Stimulated activated CD4-positive, alpha-beta T cell treated with anti-CD3 and anti-CD28 coated beads, Interleukin-12 subunit alpha, Interleukin-12 subunit beta, amount 100 ng/mL, for 48 hours (primary cell): ENCODE data around the gene PLA2G4A.

Source experiments
- DNase-seq, 3 donors: peaks; one replicate each; pipeline ENCODE4 v3.0.0-alpha.2; 2020; ENCODE audit warnings: low read depth in 2 of 3, low spot score in 1 of 3

The PLA2G4A gene

GRCh38 chr1:186828611-186829454 lies at the start of gene PLA2G4A:
PLA2G4A (plus strand) TSS chr1:186828949; CDS start chr1:186854355, 25,406 bp downstream.
- peak in 1 of 3 donors; percentile 5 for DNase-seq

- no peak for DNase-seq
These were observed 48.7 kb upstream of the PLA2G4A start for GRCh38 chr1:186780076-186780475.

DNA sequence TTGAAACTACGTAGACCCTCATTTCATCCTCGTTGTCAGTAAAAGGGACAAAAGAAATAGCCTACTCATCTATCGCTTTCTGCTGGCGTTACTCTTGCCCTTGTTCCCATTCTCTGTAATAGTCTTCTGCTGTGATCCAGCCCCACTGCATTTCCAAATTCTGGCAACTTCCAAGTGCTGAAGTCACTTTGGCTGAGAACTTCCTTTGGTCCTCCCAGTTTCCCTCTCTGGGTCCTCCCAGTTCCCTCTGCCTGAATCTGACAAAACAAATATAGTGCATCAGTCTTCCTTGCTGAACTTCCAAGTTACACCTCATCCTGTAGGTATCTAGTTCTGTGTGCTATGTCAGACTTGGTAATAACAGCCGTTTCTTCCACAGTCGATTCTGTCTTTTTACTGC lies 47.0 kb upstream of the PLA2G4A start:
- DNase-seq: no peak

GRCh38 chr1:186782791-186783190 lies 46.0 kb upstream of the PLA2G4A start:
- no peak for DNase-seq

GRCh38 chr1:186783193-186783592 lies 45.6 kb upstream of the PLA2G4A start:
- no peak for DNase-seq

GRCh38 chr1:186785503-186785902 lies 43.2 kb upstream of the PLA2G4A start:
- no peak for DNase-seq

- DNase-seq: no peak
These were observed 38.6 kb upstream of the PLA2G4A start for GRCh38 chr1:186790101-186790500.

DNA sequence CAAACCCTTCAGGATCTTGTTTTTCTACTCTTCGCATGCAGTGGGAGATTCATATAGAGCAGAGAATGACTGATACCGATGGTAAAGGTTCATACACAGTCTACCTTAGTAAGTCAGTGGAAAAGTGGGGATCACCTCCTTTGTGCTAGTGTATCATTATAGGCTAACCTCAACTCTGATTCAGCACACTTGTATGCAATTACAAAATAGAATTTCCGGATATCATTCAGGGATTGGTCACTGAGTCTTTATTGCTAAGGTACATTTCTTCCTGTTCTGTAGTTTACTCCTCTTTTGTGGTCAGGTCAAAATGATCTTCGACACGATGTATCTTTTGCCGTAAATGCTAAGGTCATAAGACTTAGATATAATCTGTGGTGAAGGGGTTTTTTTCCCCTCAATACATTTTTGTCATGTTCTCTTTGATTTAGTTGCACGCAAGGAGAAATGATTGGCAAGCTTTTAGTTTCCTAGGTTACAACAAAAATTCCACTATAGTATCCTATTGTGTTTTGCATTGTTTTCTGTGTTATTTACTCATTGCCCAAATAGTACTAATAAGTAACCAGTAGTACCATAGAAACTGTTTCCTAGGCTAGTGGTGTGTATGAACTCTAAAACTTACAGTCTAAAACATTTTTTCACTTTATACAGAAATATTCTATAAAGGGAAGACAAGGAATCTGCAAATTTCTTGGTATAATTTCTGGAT lies 35.7 kb upstream of the PLA2G4A start:
- DNase-seq: no peak

DNA sequence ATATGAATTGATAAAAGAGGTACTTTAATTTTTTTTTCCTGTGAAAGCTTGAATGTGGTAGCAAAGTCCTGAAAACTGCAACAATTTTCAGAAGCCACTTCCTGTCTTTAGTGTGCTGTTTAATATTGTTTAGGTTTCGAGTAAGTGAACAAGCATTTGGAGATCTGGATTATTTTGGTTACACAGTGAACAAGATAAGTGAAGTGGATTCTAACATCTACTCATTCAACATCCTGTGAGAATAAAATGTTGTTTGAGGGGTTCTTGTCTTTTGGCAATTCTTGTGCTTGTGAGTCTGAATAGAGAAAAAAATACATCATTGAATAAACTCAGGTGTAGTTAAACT lies 35.2 kb upstream of the PLA2G4A start:
- no peak for DNase-seq

- no peak for DNase-seq
These were observed 29.6 kb upstream of the PLA2G4A start for GRCh38 chr1:186798960-186799688.

DNA sequence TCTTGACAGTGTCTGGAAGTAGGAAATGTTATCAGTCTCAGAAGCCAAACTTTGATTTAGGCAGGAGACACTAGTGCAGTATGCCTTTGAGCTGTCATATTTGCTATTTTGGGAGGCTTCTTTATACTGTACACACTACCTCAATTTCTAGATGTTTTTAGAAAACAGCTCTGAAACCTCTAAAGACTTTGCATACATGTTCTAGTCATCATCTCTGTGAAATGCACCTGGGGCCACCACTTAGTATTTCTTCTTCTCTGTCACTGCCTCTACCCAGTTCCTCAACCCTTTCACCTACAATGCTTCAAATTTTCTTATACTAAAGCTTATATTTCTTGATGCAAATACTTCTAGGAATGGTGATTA lies 29.1 kb upstream of the PLA2G4A start:
- DNase-seq: no peak

DNA sequence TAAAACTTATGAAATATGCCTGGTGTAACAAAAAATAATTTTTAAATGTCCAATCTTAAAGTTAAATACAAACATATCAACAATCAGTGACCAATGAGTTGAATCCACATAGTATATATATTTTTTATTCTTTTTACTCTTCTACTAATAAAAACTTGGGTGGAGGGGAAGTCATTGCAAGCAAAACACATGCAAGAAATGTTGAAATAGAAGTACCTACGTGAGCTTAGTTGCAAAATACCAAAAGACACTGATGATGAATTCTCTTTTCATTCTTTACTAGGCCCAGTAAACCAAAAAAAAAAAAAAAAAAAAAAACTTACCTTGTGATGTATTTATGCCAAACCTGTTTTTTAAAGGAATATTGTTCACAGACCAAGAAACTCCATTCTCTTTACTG lies 26.4 kb upstream of the PLA2G4A start:
- DNase-seq: no peak

- DNase-seq: no peak
These were observed 24.1 kb upstream of the PLA2G4A start for GRCh38 chr1:186804679-186805078.

GRCh38 chr1:186806477-186806876 lies 22.3 kb upstream of the PLA2G4A start:
- DNase-seq: no peak

DNA sequence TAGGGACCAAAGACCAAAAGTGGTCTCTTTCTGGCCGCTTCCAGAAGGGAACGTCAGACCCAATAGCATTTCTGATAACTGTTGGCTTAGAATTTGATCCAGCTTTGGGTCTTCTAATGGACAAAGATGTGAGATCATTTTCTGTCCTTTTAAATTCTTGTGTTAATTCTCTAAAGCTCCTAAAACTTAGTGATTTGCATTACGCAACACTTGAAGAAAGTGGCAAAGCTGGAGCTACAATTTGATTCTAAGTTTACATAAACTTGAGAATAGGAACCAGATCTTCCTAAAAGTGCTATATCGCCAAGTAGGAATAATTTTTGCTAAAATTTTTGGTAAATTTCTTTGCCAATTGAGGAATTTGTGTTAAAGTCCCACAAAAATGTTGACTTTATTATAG lies 21.6 kb upstream of the PLA2G4A start:
- DNase-seq: no peak

DNA sequence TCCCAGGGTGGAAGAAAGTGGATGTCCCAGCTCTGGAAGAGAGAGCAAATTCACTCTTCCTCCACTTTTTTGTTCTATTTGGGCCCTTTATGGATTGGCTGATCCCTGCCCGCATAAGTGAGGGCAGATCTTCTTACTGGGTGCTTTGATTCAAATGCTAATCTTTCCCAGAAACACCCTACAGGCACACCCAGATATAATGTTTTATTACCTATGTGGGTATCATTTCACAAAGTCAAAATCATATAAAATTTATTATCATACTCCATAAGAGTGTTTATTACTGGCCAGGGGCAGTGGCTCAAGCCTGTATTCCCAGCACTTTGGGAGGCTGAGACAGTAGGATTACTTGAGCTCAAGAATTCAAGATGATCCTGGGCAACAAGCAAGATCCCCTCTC lies 16.9 kb upstream of the PLA2G4A start:
- DNase-seq: no peak

DNA sequence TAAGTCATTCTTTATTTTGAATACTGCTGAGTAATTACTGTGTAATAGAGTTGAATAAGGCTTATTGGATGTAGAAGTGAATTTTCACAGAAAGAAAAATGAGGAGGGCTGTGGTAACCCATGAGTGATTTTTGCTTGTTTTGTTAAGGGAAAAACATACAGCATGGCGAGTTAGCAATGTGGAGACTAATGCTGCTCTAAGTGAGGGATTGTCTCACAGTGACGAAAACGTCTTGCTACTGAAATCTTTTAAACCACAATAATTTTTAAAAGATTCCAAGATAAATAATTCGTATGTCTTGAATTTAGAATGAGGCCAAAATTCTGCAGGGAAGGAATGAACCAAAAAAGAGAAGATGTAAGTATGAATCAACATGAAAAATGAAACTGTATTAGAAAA lies 16.2 kb upstream of the PLA2G4A start:
- DNase-seq: no peak

DNA sequence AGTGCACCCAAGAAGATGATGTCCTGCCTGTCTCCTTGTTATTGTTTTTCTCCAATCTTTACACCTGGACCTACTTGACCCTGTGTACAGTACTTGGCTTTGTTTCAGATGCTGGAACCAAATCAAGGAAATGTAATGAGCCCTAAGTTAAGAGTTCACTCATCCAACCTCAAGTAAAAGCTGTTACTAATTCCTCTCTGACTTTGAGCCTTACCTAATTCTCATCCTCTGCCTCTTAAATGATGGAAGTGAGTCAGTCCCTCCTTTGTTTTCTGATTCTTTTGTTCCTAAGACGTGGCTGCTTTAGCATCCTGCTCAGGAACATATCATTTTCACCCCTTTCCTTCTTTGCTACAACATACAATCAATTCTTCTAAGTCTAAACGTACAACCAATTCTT lies 15.3 kb upstream of the PLA2G4A start:
- DNase-seq: no peak

DNA sequence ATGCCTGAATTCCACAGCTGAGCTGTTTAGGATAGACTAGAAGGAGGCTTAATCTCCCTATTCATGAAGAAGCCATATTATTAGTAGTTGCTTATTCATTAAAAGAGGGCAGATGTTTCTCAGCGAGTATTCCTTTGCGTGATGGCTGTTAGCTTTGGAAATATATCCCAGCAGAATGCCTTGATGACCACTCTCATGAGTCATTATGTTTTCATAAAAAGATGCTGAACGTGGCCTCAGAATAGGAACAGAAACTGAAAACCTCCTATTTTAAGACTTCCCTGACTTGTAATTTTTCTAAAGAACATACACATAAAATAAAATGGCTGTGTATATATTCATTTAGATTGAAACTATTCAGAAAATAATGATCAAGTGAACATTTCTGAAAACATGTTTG lies 9.6 kb upstream of the PLA2G4A start:
- DNase-seq: no peak

- no peak for DNase-seq
These were observed 9.2 kb upstream of the PLA2G4A start for GRCh38 chr1:186819563-186819962.

DNA sequence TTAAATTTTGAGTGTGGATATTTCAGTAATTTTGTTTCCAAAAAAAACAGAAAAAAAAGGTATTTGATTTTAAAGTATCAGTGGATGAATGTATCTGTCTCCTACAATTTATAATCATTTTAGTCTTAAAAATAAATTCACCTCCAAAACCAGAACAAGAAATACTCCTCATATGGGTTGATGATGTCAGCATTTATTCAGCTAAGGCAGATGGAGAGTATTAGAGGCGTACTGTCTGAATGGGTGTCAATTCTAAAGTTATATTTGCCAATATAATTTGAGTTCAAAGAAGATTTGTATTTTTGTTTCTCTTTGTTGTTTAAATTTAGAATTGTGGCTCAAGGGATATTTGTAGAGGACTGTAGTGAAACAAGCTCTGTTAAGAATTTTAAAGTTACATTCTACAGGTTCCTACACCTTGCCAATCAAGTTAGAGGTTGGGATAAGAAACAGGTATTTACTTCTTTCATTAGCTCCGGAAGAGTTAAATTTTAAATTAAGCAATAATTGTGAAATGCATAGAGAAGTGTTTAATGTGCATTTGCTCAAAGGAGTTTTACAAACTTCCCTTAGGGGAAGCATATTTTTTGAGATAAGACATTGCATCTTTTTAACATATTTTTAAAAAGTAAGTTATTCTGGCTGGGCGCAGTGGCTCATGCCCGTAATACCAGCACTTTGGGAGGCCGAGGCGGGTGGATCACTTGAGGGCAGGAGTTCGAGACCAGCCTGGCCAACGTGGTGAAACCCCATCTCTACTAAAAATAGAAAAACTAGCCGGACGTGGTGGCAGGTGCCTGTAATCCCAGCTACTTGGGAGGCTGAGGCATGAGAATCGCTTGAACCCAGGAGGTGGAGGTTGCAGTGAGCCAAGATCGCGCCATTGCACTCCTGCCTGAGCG lies 1.2 kb downstream of the PLA2G4A start:
- DNase-seq: no peak
